ENCODE results near the gene AVPR2.

Gene AVPR2

DNA sequence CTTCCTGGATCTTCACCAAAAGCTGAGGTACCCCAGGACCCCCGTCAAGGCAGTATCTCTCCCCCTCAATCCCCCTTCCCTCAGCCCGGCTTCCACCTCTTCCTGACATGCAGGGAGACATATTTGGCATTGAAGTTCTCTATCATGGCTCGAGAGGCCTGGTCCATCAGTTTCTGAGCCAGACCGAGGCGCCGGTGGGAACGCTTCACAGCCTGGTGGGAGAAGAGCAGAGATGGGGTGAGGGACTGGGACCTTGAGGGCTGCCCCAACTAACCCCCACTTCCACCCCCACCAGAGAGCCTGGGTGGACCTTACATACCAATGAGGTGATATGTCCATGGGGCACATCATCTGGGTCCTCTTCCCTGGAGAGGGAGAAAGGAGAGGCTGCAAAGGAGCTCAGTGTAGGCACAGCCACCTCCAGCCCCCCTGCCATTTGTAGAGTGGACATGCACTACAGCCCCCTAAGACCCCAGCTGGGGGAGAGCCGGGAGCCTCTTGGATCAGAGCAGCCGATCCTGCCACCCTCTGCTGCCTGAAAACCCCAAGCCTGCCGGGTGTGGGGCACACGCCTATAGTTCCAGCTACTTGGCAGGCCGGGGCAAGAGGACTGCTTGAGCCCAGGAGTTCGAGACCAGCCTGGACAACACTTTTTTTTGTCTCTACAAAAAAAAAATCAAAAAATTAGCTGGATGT, 27.9 kb downstream of the AVPR2 start:
- no peak for DNase-seq (ENCODE audit: low spot score)

GRCh38 chrX:153933748-153934147, 29.3 kb downstream of the AVPR2 start:
- DNase-seq (ENCODE audit: low spot score), result peak; percentile 27

DNA sequence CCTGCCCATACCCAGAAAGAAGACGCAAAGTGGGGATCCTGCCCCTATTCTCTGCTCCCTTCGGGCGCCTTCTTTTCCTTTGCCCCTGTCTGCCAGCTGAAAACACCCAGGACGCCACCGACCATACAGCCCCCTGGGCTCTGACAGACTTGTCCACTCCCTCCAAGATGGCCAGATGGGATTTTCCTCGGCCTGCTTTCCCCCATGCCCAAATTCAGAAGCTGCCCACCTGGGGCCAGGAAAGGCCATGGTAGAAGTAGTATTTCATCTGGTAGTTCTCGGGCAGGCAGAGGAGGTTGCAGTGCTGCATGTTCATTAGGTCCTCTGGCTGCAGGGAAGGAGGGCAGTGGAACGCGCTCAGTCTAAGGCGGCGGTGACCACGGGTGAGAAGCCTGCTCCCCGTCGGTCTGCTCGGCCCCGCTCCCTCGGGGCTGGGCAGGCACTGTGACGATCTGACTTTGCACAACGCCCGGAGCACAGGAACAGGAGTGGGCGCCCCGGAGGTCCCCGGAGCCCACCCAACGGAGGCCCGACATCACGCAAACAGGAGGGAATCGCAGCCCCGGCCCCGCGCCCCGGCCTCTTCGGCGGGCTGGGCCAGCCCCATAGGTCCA, 29.8 kb downstream of the AVPR2 start:
- DNase-seq (ENCODE audit: low spot score), result no peak

- peak; percentile 94 for DNase-seq (ENCODE audit: low spot score)
These were observed 30.4 kb downstream of the AVPR2 start, which contains the start of gene NAA10 for GRCh38 chrX:153934762-153935325. NAA10 (minus strand) TSS chrX:153935037; CDS start chrX:153934904, 133 bp downstream.

DNA sequence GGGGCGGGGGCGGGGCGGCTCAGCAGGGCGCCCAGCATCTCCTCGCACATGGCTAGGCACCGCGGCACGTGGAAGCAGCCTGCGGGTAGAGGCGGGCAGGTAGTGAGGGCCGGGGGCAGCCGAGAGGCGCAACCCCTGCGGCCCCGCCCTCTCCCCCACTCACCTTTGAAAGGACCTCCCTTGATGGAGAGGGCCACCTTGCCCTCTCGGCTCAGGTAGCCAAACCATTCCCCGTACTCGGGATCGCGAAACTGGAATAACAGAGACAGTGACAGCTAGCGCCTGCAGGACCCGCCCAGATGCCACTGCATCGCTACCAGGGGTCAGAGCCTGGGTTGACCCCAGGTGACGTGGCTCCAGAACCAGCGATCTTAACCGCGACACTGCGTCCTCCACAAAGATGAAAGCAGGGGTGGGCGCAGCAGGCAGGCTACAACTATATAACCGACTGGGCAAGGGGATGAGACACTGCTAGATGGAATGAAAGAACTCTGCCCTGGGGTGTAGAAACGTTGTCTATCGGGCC, 30.9 kb downstream of the AVPR2 start:
- no peak for DNase-seq (ENCODE audit: low spot score)

GRCh38 chrX:153937056-153937455, 32.6 kb downstream of the AVPR2 start:
- DNase-seq (ENCODE audit: low spot score), result no peak

DNA sequence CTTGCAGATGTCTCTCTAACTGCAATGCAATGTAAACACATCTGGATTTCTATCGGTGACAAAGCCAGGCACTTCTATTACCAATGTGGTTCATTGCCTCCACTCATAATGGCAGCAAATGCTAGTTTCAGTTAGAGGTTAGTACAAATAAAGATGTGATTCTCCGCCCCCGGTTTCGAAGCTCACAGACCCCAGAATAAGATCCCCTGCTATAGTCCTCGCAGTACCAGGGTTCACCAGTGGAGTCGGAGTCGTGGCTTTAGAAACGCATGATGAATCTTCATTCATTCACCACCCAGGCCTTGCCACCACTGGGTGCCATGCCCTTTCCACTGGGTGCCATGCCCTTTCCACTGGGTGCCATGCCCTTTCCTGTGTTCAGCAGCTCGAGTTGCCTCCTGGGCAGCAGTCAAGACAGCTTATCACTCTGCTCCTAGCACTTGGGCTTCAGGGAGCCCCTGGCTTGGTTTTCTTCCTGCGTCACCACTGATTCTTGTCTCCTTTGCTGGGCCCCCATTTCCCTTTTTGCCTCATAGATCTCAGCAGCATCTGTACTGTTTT, 33.8 kb downstream of the AVPR2 start:
- DNase-seq (ENCODE audit: low spot score), result no peak

GRCh38 chrX:153939573-153939972, 35.1 kb downstream of the AVPR2 start:
- no peak for DNase-seq (ENCODE audit: low spot score)

DNA sequence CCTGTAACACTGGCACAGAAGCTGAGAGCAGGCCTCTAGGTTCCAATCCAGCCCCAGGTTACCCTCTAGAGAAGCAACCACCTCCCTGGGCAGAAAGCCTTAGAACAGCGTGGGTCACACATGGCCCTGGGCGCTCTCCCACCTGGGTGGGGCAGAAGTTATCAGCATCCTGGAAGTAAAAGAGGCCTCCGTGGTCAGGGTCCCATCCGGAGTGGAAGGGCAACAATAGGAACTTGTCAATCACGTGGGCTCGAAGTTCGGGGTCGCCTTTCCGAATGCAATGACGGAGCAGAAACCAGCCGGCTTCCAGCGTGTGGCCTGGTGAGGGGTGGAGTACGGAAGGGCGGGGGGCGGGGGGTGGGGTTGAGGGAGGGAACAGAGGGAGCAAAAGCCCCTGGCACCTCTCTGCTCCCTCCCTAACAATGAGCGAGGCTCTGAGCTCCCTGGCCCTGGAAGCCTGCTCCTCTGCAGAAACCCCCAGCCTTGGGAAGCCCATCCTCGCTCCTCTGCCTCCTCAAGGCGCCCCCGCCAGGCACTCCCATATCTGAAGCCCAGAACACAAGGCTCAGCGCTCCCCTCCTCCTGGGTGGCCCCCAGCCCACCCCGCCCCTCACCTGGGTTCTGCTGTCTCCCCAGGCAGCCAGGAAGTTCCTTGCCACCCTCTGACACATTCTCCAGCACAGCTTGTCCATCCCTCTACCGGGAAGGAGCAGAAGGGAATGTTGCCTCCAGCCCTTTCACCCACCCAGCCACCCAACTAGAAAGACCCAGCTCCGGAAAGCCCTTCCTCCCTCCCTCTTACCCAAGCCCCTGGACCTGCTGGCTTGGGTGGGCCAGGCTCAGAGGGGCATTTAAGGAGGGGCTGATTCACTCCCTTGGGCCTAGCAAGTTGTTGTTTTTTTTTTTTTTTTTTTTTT, 37.1 kb downstream of the AVPR2 start:
- DNase-seq (ENCODE audit: low spot score), result no peak

DNA sequence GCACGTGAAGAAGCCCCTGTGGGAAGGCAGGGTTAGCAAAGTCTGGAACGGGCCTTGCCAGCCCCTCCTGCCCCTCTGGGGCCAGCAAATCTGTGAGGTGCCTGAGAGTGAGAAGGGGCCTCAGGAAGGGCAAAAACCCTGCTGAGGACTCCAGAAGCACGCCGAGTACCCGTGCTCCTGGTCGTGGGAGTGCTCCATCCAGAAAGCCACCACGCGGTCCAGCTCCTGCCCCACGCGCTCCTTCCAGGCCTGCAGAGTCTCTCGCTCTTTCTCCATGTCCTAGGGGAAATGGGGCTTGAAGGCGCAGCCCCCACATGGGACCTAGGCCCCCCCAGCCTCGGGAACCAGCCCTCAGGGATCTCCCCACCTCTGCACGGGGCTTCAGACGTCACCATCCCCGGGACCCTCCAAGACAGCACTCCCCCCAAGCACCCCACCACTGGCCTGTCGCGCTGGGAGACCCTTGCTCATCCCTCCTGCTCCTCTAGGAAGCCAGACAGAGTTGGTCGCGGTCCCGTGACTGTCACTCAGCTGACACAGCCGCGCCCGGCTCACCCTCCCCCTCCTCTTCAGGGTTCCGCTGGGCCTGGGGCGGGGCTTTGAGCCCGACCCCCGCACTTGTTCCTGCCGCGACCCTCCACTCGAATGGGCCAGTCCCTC, 39.8 kb downstream of the AVPR2 start, which contains the start of gene RENBP:
TSS of gene RENBP (minus strand) at position 504 of the 660 bp plus-strand sequence. CDS start at position 471, 33 bp downstream.
- peak; percentile 25 for DNase-seq (ENCODE audit: low spot score)

- no peak for DNase-seq (ENCODE audit: low spot score)
These were observed 40.3 kb downstream of the AVPR2 start for GRCh38 chrX:153944800-153945150.

DNA sequence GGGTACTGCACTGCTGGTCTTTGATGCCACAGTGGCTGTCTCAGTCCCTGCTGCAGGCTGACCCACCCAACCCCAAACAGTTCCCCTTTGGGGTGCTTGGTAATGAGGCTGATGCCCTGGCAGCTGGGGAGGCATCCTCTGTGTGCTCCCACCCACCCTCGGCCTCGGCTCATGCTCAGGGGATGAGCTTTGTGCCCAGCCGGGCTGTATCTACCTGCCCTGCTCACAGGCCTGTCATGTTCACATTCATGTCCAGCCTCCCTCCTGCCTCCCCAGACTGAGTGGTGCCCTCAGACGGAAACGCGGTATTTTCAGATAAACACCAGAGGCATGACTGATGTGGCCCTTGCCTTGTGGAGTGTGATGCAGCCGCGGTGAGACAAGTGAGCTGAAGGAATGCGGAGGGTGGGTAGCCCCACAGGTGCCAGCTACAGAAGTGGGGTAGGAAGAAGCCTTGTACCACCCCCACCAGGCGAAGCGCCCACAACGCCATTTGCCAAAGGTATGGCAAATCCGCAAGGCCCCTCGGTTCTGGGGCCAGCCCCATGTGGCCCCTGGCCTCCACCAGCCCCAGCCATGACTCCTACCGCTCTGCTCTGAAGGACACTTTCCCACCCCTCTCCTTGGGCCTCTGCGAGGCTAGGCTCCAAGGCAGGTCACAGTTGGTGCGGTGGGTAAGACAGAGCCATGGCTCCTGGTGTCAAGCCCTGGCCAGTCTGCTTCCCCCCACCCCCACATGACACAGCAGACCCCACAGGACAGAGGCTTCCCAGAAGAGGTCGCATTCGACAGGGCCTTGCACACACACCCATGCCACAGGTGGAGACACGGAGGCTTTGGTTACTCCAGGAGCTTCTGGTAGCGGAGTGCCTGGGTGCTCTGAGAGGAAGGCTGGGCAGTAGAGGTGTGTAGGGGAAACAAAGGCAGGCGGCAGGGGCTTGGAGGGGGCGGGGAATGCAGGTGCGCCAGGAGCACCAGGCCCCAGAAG, 41.8 kb downstream of the AVPR2 start:
- no peak for DNase-seq (ENCODE audit: low spot score)

GRCh38 chrX:153947009-153947769, 42.7 kb downstream of the AVPR2 start:
- DNase-seq (ENCODE audit: low spot score), result peak; percentile 82

DNA sequence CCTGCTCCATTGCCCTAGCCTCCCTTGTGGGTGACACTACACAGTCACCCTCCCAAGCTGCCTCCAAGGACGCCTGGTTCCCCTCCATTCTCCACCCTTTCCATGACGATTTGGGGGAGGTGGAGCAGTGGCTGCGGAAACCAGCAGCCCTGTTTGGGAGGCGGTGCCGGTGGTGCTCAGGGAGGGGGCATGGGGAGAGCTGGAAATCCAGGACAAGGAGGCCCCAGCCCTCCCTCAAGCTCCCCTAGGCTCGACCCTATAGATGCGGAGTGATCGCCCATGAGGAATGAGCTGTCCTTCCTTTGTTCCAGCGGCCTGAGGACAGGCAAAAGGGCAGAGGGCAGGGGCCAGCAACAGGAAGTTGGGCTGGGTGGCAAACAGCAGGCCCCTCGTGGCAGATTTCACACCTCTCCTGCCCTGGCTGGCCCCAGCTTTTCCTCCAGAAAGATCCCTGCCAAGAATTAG, 43.6 kb downstream of the AVPR2 start:
- DNase-seq (ENCODE audit: low spot score), result no peak

DNA sequence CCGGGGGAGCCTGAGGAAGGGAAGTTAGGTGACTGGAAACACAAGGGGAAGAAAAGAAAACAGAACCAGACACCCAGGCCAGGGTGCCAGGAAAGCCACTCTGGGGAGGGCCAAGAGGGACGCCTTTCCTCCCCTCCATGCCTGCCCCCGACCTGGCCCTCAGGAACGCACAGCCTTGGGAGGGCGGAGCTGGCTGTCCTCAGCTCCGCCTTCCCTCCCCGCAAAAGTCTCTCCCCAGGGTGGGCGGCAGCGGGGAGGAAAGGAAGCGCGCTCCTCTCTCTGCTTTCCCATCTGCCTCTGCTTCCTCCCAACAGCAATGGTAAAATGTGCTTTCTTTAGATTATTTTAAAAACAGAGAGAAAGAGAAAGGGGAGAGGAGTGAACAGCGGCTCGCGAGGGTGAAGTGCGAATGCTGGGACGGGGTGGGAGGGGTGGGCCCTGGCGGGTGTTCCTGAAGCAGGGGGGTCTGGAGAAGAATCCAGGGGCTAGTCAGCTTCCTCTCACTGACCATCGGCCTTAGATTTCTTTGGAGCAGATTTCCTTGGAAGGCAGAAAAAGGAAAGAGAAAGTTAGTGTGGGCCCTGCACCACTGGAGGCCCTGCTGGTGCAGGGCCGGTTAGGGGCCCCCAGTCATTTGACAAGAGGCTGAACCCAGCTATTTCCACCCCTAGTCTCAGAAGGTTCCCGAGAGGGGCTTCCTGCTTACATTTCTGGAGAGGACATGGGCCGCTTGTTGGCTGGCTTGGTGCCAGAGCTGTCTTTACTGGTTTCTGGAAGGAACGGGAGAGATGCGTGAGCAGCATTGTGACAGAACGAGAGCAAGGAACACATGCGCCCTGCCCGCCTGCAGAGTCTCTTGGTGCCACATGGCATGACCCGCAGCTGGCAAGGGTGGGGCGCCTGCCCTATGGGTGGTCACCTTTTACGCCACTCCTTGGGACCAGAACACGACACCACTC, 44.7 kb downstream of the AVPR2 start:
- DNase-seq (ENCODE audit: low spot score), result no peak

DNA sequence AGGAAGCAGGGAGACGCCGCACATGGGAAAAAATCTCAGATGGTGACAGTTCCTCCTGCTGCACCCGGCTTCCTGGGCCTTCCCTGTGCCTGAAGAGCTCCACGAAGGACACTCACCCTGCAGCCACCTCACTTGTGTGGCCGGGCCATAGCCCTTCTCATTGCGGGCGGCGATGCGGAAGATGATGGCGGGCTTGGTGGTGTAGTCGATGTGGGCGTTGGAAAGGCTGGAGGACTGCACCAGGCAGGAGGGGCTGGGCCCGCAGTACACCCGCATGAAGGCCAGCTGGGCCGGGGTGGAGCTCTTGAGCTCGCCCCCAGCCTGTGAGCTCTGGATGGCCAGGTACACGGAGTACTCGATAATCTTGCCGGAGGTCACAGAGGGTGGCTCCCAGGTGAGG, 45.7 kb downstream of the AVPR2 start:
- DNase-seq (ENCODE audit: low spot score), result no peak

DNA sequence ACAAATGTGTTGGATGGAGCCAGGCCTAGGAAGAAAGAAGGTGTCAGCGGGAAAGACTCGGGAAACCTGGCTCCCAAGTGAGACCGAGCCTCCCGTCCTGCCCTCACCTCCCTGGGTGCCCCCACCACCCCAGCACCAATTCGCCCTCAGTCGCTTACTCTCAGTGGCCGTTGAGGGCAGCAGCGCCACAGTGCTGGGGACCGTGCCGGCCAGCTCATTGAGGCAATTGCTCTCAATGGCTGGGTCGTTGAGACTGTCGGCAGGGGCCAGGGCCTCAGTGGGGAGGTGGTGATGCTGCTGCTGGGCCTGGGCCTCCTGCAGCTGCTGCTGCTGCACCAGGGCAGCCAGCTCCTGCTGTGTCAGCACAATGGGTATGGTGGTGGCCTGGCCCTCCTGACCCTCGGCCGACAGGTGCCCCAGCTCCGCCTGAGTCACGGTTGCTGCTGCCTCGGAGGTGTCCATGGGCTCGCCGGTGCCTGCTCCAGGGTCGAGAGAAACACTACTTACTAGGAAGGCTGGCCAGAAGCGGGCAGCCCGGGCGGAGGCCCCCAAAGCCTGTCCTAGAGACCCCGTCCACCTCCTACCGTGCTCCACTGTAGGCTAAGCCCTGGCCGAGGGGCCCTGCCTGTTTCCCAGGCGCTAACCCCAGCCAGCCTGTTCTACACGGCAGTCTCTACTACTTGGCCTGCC, 47.4 kb downstream of the AVPR2 start:
- no peak for DNase-seq (ENCODE audit: low spot score)
